SKM-1 (cell line): ENCODE data around the gene ANKRD34B.

Experiments used
- DNase-seq: peaks from one replicate; lab custom pipeline; 2025; ENCODE audit not compliant: unreplicated experiment; lab: John Stamatoyannopoulos, UW

Gene ANKRD34B

GRCh38 chr5:80573062-80573461, 3.0 kb upstream of the ANKRD34B start:
- DNase-seq, result no peak

GRCh38 chr5:80569086-80569960, 757 bp downstream of the ANKRD34B start:
- no peak for DNase-seq

GRCh38 chr5:80568251-80568650, 1.8 kb downstream of the ANKRD34B start:
- no peak for DNase-seq

GRCh38 chr5:80566711-80567259, 3.3 kb downstream of the ANKRD34B start:
- DNase-seq, result no peak

GRCh38 chr5:80565330-80565729, 4.8 kb downstream of the ANKRD34B start:
- DNase-seq, result no peak

- DNase-seq, result no peak
Observed at GRCh38 chr5:80559244-80559643, 10.8 kb downstream of the ANKRD34B start.

- DNase-seq, result no peak
Observed at GRCh38 chr5:80555099-80555498, 15.0 kb downstream of the ANKRD34B start.

GRCh38 chr5:80554646-80555045, 15.4 kb downstream of the ANKRD34B start:
- no peak for DNase-seq

GRCh38 chr5:80541392-80541791, 28.7 kb downstream of the ANKRD34B start:
- no peak for DNase-seq

- DNase-seq, result no peak
Observed at GRCh38 chr5:80540691-80541090, 29.4 kb downstream of the ANKRD34B start.

- DNase-seq, result no peak
Observed at GRCh38 chr5:80516826-80517225, 53.3 kb downstream of the ANKRD34B start.

- no peak for DNase-seq
Observed at GRCh38 chr5:80509362-80509761, 60.7 kb downstream of the ANKRD34B start.

- no peak for DNase-seq
Observed at GRCh38 chr5:80508844-80509243, 61.2 kb downstream of the ANKRD34B start.

GRCh38 chr5:80507663-80508062, 62.4 kb downstream of the ANKRD34B start:
- DNase-seq, result no peak
